Astrocyte (in vitro differentiated cells and primary cell): Measurements from ENCODE around the gene PHKG2.

ENCODE experiments used
- CTCF ChIP-seq: IDR thresholded peaks from 2 replicates; pipeline ENCODE4 v1.5.1; 2011; ENCODE audit warnings: low read depth, mild to moderate bottlenecking, inconsistent platforms, low read length, moderate library complexity; ENCODE audit not compliant: insufficient read depth
- EZH2 ChIP-seq: IDR thresholded peaks from 2 replicates; pipeline ENCODE4 v1.6.1; 2012; ENCODE audit warnings: mild to moderate bottlenecking, low read length, inconsistent platforms; ENCODE audit not compliant: insufficient read depth

GRCh38 chr16:30764816-30765465, 16.7 kb downstream of the PHKG2 start:
- TF ChIP-seq CTCF (no peak), EZH2 (no peak)
